ENCODE data around the gene FOXL2NB.
A peak's percentile ranks its signal among the peaks of the same experiment; 100 is the strongest.

FOXL2NB gene

DNA sequence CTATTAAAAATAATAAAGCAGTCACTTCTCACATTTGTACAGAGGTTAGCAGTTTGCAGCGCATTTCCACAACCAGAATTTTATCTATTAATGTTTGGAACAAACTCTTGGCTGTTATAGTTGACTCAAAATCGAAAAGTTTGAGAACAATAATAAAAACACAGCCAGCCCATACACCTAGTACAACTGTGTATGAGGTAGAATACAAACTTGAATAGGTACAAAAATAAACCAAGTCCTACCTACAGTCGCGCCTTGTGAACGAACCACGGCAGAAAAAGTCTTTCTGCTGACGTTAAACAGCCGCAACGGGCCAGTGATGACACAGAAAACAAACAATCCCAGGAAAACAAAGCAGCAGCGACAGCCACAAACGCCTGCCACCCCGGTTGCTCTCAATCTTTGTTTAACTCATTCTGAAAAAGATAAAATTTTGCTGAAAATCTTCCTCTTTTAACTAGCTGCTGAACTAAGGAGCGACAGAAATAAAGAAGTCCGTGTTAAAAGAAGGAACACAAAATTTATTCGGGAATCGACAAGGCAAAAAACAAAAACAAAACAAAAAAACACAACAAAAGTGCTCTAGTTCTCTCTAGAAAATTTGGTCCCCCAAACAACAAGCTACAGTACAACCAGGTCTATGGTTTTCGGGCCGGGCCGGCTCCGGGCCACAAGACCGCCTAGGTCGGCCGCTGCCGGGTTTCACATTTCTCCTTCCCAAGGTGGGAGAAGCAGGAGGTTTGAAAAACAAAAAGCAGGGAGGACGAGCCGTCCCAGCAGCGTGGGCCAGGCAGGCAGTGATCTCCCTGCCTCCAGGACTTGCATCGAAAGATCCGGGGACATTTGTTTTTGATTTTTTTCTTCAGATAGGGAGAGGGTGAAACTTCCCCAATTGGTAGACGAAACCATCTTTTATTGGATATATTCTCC is 3.0 kb upstream of the FOXL2NB start:
- H3K27ac ChIP-seq, result no peak overlapping the region

DNA sequence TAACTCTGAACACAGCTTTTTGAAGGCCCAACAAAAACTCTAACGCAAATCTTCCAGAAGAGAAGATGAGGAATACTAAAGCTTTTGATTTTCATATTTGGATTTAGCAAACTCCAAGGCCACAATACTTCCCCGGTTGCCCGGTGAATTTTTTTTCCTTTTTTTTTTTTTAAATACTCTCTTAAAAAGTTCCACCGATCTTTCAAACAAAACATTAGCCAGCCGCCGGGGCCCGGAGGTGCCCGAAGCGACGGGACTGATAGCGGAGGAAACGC is 2.4 kb upstream of the FOXL2NB start:
- H3K27ac ChIP-seq, result no peak overlapping the region
- TF ChIP-seq, protein P1, sequence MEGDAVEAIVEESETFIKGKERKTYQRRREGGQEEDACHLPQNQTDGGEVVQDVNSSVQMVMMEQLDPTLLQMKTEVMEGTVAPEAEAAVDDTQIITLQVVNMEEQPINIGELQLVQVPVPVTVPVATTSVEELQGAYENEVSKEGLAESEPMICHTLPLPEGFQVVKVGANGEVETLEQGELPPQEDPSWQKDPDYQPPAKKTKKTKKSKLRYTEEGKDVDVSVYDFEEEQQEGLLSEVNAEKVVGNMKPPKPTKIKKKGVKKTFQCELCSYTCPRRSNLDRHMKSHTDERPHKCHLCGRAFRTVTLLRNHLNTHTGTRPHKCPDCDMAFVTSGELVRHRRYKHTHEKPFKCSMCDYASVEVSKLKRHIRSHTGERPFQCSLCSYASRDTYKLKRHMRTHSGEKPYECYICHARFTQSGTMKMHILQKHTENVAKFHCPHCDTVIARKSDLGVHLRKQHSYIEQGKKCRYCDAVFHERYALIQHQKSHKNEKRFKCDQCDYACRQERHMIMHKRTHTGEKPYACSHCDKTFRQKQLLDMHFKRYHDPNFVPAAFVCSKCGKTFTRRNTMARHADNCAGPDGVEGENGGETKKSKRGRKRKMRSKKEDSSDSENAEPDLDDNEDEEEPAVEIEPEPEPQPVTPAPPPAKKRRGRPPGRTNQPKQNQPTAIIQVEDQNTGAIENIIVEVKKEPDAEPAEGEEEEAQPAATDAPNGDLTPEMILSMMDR (IDR thresholded peaks at IDR 0.05), result no peak
- TF ChIP-seq ZFX (IDR thresholded peaks at IDR 0.05; ENCODE audit: borderline replicate concordance), result no peak

More for the DNA sequence above, 3.0 kb upstream of the FOXL2NB start:
- TF ChIP-seq, protein P1 (IDR thresholded peaks at IDR 0.05), result no peak
- TF ChIP-seq ZFX (IDR thresholded peaks at IDR 0.05; ENCODE audit: borderline replicate concordance), result no peak

DNA sequence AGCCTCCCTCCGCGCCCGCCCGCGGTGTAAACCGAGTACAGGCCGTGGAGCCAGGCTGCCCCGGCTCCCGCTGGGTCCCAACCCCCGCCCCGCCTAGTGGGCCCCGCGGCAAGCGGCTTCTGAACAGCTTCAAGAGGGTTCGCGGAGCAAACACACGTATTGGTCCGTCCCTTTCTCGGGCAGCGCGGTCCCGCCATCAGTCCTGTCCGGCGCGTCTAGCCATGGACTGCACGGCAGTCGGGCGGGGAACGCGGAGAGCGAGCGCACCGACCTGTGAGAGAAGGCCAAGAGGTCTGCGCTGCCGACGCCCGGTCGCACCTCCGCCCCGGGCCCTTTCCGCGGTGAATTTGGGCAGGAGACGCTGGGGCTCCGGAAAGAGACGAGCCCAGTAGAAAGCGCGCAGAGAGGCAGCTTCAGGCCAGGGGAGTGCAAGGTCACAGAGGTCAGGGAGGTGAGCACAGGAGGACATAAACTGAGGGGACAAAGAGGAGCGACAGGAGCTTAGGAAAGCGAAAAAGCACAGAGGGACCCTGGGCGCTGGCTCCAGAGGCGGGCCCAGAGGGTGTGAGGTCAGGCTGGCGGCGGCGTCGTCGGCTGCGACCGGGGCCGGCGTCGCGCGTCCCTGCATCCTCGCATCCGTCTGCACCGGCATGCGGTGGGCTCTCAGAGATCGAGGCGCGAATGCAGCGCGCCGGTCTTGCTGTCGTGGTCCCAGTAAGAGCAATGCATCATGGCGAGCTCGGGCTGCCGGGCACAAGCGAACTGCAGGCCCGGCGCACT is 1.9 kb upstream of the FOXL2NB start:
- no peak overlapping the region for H3K27ac ChIP-seq
- TF ChIP-seq, protein P1 (IDR thresholded peaks at IDR 0.05), result no peak
- TF ChIP-seq ZFX (IDR thresholded peaks at IDR 0.05; ENCODE audit: borderline replicate concordance), result no peak

DNA sequence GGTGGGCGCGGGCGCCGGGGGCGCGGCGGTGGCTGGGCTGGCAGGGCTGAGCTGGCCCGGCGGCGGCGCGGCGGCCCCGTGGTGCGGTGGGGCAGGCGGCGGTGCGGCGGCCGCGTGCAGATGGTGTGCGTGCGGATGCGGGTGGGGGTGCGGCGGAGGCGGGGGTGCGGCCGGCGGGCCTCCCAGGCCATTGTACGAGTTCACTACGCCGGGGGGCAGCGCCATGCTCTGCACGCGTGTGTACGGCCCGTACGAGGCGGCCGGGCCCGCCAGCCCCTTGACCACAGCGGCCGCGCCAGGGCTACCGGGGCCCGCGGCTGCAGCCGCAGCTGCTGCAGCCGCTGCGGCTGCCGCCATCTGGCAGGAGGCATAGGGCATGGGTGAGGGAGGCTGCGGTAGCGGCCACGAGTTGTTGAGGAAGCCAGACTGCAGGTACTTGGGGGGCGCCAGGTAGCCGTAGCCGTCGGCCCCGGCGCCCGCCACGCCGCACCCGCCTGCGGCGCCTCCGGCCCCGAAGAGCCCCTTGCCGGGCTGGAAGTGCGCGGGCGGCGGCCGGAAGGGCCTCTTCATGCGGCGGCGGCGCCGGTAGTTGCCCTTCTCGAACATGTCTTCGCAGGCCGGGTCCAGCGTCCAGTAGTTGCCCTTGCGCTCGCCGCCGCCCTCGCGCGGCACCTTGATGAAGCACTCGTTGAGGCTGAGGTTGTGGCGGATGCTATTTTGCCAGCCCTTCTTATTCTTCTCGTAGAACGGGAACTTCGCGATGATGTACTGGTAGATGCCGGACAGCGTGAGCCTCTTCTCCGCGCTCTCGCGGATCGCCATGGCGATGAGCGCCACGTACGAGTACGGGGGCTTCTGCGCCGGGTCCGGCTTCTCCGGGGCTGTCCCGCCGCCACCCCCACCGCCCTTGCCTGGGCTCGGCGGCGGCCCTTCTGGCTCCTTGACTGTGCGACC is 1.0 kb upstream of the FOXL2NB start:
- TF ChIP-seq ZFX (IDR thresholded peaks at IDR 0.05; ENCODE audit: borderline replicate concordance), result no peak
- TF ChIP-seq, protein P1 (IDR thresholded peaks at IDR 0.05), result peak; percentile 53
- H3K27ac ChIP-seq, result peak overlapping the region; percentile 29

DNA sequence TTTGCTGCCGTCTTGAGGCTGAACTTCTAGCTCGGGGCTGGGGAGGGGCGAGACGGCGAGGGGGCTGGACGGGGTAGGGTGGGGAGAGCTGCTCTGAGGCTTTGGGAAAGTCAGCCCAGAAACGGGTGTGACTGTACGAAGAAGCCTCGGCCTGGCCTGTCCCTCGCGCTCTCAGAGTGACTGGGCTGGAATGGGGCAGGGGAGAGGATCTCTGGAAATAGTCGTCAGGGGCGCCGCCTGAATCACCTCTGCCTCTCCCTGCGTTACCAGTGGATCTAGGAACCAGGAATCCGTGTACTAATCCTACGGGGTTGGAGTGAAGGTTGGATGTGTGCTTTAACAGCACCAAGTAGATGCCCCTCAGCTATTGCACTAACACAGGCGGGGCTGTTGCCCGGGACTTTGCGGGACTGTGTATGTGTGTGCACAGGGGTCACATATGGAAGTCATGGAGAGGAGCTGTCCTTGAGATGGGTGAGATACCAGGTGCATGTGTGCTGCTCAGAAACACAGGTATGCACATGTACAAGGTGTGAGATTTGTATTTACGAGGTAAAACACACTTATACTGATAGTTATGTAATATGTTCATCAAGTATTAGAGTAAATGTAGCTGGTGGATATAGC is 591 bp downstream of the FOXL2NB start:
- H3K27ac ChIP-seq, result no peak overlapping the region

More for the DNA sequence above, 591 bp downstream of the FOXL2NB start:
- TF ChIP-seq ZFX (IDR thresholded peaks at IDR 0.05; ENCODE audit: borderline replicate concordance), result no peak
- TF ChIP-seq, protein P1 (IDR thresholded peaks at IDR 0.05), result no peak

All from 22Rv1 (cell line).